GM19099 (cell line): ENCODE data around the gene CALHM1.

ENCODE experiments used
- POLR2A ChIP-seq: IDR thresholded peaks from 3 replicates; pipeline ENCODE4 v1.6.1; 2011; ENCODE audit warnings: low read depth; ENCODE audit not compliant: insufficient read length; ENCODE audit errors: extremely low read depth

CALHM1 gene

DNA sequence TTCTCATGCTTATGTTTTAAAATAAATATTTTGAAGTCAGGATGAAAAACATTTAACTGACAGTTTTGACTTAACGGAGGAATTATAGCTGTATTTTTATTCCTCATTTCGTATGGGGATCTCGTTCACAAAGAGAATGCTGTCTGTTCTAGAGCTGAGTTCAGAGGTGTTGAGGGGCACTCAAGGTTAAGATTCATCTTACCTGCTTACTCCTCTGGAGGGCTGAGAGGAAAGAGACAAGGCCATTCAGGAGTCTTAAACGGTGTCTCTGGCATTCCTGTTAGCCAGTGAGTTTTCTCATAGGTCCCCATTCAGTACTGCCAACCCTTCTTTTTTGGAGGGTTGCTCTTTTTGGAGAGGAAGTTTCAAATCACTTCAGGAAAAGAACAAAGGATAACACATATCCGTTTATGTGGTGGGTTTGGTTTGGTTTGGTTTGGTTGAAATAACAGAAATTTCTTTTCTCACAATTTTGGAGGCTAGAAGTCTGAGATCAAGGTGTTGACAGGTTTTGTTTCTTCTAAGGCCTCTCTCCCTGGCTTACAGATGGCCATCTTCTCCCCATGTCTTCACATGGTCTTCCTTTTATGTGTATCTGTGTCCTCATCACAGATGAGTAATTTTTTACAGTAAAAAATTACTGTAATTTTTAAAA is 29.6 kb downstream of the CALHM1 start:
- no peak for TF ChIP-seq POLR2A

DNA sequence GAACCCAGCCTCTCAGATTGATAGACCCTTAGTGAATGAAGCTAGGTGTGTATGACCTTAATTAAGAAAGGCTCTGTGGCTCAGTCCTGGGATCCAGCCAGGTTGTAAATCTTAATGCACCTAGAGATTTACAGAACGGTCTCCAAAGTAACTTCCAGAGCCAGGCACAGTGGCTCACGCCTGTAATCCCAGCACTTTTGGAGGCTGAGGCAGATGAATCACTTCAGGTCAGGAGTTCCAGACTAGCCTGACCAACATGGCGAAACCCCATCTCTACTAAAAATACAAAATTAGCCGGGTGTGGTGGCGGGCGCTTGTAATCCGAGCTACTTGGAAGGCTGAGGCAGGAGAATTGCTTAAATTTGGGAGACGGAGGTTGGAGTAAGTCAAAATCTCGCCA is 30.8 kb downstream of the CALHM1 start:
- no peak for TF ChIP-seq POLR2A

DNA sequence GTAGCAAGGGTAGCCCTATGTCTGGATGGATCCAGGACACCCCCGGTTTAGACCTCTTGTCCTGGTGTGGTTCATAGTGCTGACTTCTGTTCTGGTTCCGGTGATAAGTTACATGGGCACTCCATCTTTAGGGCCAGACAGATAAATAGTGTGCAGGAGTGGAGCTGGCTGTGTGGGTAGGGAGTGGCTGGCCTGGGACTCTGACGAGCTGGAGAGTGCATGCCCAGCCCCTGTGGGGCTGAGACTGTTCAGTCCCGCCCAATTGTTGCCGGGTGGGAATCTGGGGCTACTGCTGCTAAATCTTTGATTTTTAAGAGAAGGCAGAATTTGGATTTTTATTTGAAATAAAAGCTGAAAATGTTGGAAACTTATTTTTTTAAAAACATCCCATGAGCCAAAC is 35.0 kb downstream of the CALHM1 start:
- TF ChIP-seq POLR2A, result no peak

DNA sequence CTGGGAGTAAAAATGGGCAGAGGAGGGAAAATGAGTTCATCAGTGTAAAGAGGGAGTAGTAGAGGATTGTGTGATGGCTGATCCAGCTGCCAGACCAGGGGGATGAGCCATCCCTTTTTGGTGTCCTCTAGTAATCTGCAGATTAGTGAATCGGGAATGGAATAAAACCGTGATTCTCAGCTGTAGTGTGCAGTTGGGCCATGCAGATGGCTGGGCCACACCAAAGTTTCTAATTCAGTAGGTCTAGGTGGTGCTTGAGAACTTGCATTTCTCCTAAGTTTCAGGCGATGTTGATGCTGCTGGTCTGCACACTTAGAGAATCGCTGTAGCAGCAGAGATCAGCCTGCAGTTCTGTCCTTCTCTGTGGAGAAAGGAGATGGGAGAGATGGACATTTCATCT is 39.6 kb downstream of the CALHM1 start:
- TF ChIP-seq POLR2A, result no peak

DNA sequence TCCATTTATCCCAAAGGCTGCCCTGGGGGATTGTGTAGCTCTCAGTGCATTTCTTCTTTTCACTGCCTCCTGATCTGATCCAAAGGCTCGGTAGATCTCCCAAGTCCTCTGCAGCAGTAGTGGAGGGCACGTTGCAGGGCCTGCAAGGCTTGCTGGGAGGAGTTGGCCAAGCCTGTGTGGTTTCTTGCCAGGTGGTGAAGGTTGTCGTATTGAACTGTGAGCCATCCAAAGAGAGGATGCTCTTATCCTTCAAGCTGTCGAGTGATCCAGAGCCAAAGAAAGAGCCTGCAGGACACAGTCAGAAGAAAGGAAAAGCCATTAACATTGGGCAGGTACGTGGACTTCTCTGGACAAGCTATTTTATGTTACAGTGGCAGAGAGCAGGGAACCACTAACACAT is 41.1 kb downstream of the CALHM1 start:
- TF ChIP-seq POLR2A, result no peak

DNA sequence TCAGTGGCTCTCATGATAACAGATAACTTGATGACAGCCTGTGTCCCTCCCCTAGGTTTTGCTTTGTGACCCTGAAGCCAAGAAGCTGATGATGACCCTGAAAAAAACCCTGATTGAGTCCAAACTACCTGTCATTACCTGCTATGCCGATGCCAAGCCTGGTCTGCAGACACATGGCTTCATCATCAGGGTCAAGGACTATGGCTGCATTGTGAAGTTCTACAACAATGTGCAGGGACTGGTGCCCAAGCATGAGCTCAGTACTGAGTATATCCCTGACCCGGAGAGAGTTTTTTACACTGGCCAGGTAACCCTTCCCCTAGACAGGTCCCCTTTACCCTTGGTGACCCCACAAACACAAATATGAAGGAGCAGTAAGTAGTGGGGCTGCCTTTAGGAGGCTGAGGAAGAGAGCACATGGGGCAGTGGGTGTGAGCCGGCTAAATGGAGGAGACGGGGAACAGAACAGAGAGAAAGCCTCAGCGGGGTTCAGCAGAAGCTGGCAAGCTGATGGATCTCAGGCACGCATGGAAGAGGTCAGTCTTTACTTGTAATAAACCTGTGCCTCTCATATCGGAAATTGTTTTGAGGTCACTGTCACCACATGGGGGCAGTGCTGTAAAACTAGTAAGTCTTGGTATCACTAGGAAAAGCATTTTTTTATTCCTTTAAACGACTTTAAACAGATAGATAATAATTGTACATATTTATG is 42.1 kb downstream of the CALHM1 start:
- TF ChIP-seq POLR2A, result no peak

DNA sequence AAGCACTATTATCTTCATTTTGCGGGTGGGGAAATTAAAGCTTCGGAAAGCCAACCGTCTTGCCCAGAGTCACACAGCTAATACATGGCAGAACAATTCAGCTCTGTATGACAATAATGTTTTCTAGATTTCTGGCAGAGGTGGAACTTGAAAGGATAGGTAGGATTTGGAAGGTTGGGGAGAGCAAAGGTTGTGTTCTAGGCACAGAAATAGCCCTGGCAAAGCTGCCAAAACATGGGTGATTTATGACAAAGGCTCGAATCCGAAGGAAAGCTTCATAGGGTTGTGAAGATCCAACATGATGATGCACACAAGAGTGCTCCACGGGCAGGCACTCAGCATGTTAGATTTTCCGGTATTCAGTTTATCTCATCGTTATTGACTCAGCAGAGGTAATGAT is 43.1 kb downstream of the CALHM1 start:
- no peak for TF ChIP-seq POLR2A

DNA sequence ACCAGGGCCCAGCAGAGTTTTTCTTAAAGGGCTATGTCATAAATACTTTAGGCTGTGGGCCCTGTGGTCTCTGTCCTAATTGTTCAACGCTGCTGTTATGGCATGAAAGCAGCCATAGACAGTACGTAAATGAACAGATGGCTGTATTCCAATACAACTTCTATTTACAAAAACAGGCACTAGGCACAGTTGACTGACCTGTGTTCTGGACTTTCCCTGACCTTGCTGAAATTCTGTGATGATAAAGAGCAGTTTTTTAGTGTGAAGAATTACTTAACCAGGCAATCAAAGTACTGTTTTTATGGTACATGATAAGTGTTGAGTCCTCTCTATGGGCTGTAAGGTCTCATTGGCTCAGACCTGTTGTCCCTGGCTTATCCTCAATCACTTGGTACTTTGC is 45.1 kb downstream of the CALHM1 start:
- TF ChIP-seq POLR2A, result no peak
